Mesodermal cell (in vitro differentiated cells): ENCODE results near the gene TLCD2.

ENCODE experiments used
- H3K27ac ChIP-seq: 2 replicates; pipeline ENCODE4 v1.7.0; 2013; ENCODE audit warnings: mild to moderate bottlenecking, low read depth, low read length, moderate library complexity; ENCODE audit not compliant: severe bottlenecking
- H3K36me3 ChIP-seq: 2 replicates; pipeline ENCODE4 v1.7.1; 2013; ENCODE audit warnings: mild to moderate bottlenecking, low read length, moderate library complexity; ENCODE audit not compliant: control insufficient read depth, insufficient read depth
- H3K4me1 ChIP-seq: one replicate; pipeline ENCODE4 v1.7.1; 2013; ENCODE audit warnings: mild to moderate bottlenecking, low read length; ENCODE audit not compliant: insufficient read depth, control insufficient read depth, poor library complexity, severe bottlenecking
- H3K4me3 ChIP-seq: 2 replicates; pipeline ENCODE4 v1.7.0; 2013; ENCODE audit warnings: low read length, control low read depth, mild to moderate bottlenecking; ENCODE audit not compliant: insufficient read depth, poor library complexity, severe bottlenecking; ENCODE audit errors: extremely low read depth
- H3K9me3 ChIP-seq: 2 replicates; pipeline ENCODE4 v1.7.1; 2013; ENCODE audit warnings: mild to moderate bottlenecking, low read length, moderate library complexity; ENCODE audit not compliant: control insufficient read depth
- WGBS, 2 experiments: methylation state at CpG; one replicate each; pipeline ENCODE4 v1.1.5; 2013; ENCODE audit warnings: missing lambda C conversion rate in 2 of 2; ENCODE audit not compliant: insufficient coverage in 2 of 2; 5-methylcytosine and 5-hydroxymethylcytosine counted together

The TLCD2 gene

DNA sequence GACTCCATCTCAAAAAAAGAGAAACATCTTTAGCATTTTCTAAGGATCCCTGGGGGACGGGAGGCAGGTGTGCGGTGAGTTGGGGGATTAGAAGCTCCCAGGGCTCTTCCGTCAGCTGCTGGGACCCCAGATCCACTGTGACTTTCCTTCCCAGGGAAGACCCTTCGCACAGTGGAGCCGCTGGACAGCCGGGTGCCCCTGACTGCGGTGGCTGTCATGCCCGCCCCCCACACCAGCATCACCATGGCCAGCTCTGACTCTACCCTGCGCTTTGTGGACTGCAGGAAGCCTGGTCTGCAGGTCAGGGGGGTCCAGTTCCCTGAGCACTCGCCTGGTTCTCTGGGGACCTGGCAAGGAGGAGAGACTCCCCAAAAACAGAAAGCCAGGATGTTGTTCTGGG, 25.2 kb upstream of the TLCD2 start:
- 98 to 99% methylated on average over 9 to 10 of the region's 10 CpGs for WGBS, 2 experiments
- H3K9me3 ChIP-seq = no peaks in the 10 kb centered on the region
- no peak overlapping the region for H3K4me3 ChIP-seq
- H3K36me3 ChIP-seq = peaks cover 15% of the 10 kb centered on the region
- peaks cover 16% of the 10 kb centered on the region for H3K4me1 ChIP-seq
- H3K27ac ChIP-seq = no peak overlapping the region

DNA sequence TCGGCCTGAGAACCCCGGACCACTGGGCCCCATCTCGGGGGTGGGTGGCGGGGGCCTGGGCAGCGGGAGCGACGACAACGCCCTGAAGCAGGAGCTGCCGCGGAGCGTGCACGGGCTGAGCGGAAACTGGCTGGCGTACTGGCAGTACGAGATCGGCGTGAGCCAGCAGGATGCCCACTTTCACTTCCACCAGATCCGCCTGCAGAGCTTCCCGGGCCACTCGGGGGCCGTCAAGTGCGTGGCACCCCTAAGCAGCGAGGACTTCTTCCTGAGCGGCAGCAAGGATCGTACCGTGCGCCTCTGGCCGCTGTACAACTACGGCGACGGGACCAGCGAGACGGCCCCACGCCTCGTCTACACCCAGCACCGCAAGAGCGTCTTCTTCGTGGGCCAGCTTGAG, 23.6 kb upstream of the TLCD2 start:
- Histone ChIP-seq H3K27ac (no peak overlapping the region), H3K4me3 (no peak overlapping the region), H3K36me3 (peaks cover 15% of the 10 kb centered on the region), H3K4me1 (peaks cover 16% of the 10 kb centered on the region), H3K9me3 (no peaks in the 10 kb centered on the region)
- WGBS, 2 experiments = 97 to 98% methylated on average over 38 of the region's 38 CpGs

DNA sequence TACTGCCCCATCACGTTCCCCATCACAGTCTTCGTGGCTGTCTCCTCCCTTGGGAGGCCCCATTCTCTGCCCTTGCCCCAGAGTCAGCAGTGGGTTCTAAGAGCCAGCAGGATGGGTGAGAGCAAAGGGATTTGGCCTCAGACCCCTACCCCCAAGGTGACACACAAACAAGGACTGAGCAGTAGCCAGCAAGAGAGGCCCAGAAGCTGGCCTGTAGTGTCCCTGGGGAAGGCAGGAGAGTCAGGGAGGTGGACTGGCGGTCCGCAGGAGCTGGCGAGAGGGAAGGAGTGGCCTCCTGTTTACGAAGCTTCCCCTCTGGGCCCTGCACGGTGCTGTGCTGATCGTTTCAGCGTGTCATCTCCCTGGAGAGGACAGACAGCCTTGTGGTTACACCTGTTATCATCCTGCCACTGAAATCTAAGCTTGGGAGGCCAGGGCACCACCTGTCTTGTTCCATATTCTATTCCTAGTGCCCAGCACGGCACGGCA, 22.7 kb upstream of the TLCD2 start:
- H3K27ac ChIP-seq = no peak overlapping the region
- peaks cover 16% of the 10 kb centered on the region for H3K4me1 ChIP-seq
- H3K4me3 ChIP-seq = no peak overlapping the region
- no peaks in the 10 kb centered on the region for H3K9me3 ChIP-seq
- H3K36me3 ChIP-seq = peaks cover 15% of the 10 kb centered on the region
- whole genome bisulfite sequencing, 2 experiments = 89% methylated on average over 11 of the region's 11 CpGs

DNA sequence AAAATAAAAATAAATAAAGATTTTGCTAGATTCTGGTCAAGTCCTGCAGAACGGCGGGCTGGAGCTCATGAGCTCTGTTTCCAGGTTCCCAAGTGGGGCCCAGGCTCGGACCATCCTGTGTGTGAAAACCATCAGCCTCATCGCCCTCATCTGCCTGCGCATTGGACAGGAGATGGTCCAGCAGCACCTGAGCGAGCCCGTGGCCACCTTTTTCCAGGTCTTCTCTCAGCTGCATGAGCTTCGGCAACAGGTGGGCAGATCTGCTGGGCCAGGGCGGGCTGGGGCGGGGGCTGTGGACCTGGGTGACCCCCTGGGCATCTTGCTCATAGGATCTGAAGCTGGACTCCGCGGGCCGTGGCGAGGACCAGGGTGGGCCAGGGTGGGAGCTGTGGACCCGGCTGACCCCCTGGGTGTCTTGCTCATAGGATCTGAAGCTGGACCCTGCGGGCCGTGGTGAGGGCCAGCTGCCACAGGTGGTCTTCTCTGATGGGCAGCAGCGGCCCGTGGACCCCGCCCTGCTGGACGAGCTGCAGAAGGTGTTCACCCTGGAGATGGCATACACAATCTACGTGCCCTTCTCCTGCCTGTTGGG, 22.2 kb upstream of the TLCD2 start:
- no peak overlapping the region for H3K4me3 ChIP-seq
- no peak overlapping the region for H3K27ac ChIP-seq
- 96 to 97% methylated on average over 21 to 22 of the region's 22 CpGs for WGBS, 2 experiments
- H3K9me3 ChIP-seq = no peaks in the 10 kb centered on the region
- peaks cover 16% of the 10 kb centered on the region for H3K4me1 ChIP-seq
- peaks cover 17% of the 10 kb centered on the region for H3K36me3 ChIP-seq

DNA sequence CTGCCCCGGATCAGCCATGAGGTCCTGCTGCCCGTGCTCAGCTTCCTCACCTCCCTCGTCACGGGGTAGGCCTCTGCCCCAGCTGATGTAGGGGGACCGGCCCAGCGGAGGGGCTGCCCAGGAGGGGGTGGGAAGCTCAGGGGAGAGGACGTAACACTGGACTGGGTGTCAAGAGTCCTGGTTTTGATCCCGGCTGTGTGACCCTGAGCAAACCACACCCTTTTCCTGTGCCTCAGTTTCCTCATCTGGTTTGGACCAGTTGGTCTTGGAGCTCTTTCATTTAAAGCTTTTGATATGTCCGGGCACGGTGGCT, 21.0 kb upstream of the TLCD2 start:
- H3K27ac ChIP-seq = no peak overlapping the region
- H3K4me3 ChIP-seq = no peak overlapping the region
- WGBS, 2 experiments = 91 to 100% methylated on average over 6 to 7 of the region's 10 CpGs

DNA sequence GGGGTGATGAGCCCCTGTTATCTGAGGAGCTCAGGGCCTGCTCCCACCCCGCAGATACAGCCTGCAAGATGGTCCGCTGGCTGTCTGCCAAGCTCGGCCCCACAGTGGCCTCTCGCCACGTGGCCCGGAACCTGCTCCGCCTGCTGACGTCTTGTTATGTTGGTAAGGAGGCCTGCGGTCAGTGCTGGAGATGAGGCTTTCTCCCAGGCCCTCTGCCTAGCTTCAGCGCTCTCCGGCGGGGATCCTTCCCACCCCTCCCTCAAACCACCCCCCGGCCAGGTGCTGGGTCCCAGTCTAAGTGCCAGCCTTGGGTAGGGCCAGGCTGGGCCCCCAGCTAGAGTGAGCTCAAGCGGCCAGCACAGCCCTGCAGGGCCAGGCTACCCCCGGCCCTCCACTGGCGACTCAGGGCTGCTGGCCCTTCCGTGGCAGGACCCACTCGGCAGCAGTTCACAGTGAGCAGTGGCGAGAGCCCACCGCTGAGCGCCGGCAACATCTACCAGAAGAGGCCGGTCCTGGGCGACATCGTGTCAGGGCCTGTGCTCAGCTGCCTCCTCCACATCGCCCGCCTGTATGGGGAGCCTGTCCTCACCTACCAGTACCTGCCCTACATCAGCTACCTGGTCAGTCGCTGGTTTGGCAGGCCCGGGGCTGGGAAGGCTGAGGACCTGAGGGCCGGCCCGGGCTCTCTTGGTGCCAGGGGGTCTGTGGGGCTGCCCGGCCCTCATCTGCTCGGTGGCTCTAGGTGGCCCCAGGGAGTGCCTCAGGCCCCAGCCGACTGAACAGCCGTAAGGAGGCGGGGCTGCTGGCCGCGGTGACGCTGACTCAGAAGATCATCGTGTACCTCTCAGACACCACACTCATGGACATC, 20.4 kb upstream of the TLCD2 start:
- H3K4me3 ChIP-seq = no peak overlapping the region
- no peak overlapping the region for H3K27ac ChIP-seq
- H3K9me3 ChIP-seq = no peaks in the 10 kb centered on the region
- H3K4me1 ChIP-seq = no peaks in the 10 kb centered on the region
- 93 to 96% methylated on average over 33 to 37 of the region's 40 CpGs for WGBS, 2 experiments
- peaks cover 20% of the 10 kb centered on the region for H3K36me3 ChIP-seq

More for the DNA sequence above, 21.0 kb upstream of the TLCD2 start:
- no peaks in the 10 kb centered on the region for H3K9me3 ChIP-seq
- H3K4me1 ChIP-seq = peaks cover 5% of the 10 kb centered on the region
- H3K36me3 ChIP-seq = peaks cover 20% of the 10 kb centered on the region

DNA sequence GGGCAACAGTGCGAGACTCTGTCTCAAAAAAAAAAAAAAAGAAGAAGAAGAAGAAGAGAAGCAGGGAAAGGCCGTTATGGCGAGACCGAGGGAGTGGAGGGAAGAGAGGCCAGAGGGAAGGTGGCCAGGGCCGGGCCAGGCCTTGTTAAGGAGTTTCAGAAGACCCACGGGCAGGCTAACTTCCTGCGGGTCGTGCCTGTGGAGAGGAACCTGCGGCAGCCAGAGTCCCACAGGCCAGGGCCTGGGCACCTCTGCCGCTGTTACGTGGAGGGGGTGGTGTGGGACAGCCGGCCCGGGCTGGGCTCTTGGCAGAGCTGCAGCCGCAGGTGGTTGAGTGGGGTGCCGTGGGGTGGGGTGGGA, 19.8 kb upstream of the TLCD2 start:
- no peaks in the 10 kb centered on the region for H3K9me3 ChIP-seq
- H3K4me3 ChIP-seq = no peak overlapping the region
- no peaks in the 10 kb centered on the region for H3K4me1 ChIP-seq
- peaks cover 20% of the 10 kb centered on the region for H3K36me3 ChIP-seq
- 91 to 98% methylated on average over 12 to 15 of the region's 15 CpGs for WGBS, 2 experiments
- no peak overlapping the region for H3K27ac ChIP-seq

DNA sequence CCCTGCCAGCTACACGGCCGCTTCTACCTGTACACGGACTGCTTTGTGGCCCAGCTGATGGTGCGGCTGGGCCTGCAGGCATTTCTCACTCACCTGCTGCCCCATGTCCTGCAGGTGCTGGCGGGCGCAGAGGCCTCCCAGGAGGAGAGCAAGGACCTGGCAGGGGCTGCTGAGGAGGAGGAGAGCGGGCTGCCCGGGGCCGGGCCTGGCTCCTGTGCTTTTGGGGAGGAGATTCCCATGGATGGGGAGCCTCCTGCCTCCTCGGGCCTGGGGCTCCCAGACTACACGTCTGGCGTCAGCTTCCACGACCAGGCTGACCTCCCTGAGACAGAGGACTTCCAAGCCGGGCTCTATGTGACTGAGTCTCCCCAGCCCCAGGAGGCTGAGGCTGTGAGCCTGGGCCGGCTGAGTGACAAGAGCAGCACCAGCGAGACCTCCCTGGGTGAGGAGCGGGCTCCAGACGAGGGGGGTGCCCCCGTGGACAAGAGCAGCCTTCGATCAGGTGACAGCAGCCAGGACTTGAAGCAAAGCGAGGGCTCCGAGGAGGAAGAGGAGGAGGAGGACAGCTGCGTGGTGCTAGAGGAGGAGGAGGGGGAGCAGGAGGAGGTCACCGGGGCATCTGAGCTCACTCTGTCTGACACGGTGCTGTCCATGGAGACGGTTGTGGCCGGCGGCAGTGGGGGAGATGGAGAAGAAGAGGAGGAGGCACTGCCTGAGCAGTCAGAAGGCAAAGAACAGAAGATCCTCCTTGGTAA, 17.9 kb upstream of the TLCD2 start:
- 94 to 96% methylated on average over 23 to 24 of the region's 28 CpGs for WGBS, 2 experiments
- H3K9me3 ChIP-seq = no peaks in the 10 kb centered on the region
- peaks cover 2% of the 10 kb centered on the region for H3K4me1 ChIP-seq
- H3K4me3 ChIP-seq = no peak overlapping the region
- peaks cover 16% of the 10 kb centered on the region for H3K36me3 ChIP-seq
- no peak overlapping the region for H3K27ac ChIP-seq

DNA sequence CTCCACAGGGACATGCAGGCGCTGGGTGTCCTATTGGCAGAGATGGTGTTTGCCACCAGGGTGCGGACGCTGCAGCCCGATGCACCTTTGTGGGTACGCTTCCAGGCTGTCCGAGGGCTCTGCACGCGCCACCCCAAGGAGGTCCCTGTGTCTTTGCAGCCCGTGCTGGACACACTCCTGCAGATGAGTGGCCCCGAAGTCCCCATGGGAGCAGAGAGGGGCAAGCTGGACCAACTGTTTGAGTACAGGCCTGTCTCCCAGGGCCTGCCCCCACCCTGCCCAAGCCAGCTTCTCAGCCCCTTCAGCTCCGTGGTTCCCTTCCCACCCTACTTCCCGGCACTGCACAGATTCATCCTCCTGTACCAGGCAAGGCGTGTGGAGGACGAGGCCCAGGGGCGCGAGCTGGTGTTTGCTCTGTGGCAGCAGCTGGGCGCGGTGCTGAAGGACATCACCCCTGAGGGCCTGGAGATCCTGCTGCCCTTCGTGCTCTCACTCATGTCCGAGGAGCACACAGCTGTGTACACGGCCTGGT, 17.1 kb upstream of the TLCD2 start:
- H3K9me3 ChIP-seq = no peaks in the 10 kb centered on the region
- H3K4me3 ChIP-seq = no peak overlapping the region
- 95 to 97% methylated on average over 21 of the region's 21 CpGs for WGBS, 2 experiments
- no peak overlapping the region for H3K27ac ChIP-seq
- peaks cover 13% of the 10 kb centered on the region for H3K36me3 ChIP-seq
- peaks cover 6% of the 10 kb centered on the region for H3K4me1 ChIP-seq

DNA sequence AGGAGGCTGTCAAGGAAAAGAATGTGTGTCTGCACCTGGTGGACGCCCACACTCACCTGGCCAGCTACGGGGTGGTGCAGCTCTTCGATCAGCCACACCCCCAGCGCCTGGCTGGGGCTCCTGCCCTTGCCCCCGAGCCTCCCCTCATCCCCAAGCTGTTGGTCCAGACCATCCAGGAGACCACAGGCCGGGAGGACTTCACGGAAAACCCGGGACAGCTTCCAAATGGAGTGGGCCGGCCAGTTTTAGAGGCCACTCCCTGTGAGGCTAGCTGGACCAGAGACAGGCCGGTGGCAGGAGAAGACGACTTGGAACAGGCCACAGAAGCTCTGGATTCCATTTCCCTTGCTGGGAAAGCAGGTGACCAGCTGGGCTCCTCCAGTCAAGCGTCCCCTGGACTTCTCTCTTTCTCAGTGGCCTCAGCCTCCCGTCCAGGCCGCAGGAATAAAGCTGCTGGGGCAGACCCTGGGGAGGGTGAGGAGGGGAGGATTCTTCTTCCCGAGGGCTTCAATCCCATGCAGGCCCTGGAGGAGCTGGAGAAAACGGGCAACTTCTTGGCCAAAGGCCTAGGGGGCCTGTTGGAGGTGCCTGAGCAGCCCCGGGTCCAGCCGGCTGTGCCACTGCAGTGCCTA, 16.6 kb upstream of the TLCD2 start:
- no peaks in the 10 kb centered on the region for H3K9me3 ChIP-seq
- 95 to 97% methylated on average over 14 to 16 of the region's 18 CpGs for WGBS, 2 experiments
- peaks cover 13% of the 10 kb centered on the region for H3K36me3 ChIP-seq
- H3K4me1 ChIP-seq = peaks cover 10% of the 10 kb centered on the region
- no peak overlapping the region for H3K4me3 ChIP-seq
- H3K27ac ChIP-seq = no peak overlapping the region
